GM12864 (cell line): ENCODE results near the gene MYOT.

Source experiments
- DNase-seq: peaks from one replicate; pipeline ENCODE4 v3.0.0-alpha.2; 2011; ENCODE audit warnings: low read depth
- H3K4me3 ChIP-seq: 2 replicates; pipeline ENCODE4 v1.5.1; 2011; ENCODE audit warnings: mild to moderate bottlenecking, low read depth, low read length, control low read depth
- TF ChIP-seq, protein P1 (sequence below): IDR thresholded peaks from 2 replicates; pipeline ENCODE4 v1.5.1; 2011; ENCODE audit warnings: low read depth, mild to moderate bottlenecking, moderate library complexity, low read length, control low read depth, inconsistent platforms; ENCODE audit errors: missing control alignments

MYOT gene

DNA sequence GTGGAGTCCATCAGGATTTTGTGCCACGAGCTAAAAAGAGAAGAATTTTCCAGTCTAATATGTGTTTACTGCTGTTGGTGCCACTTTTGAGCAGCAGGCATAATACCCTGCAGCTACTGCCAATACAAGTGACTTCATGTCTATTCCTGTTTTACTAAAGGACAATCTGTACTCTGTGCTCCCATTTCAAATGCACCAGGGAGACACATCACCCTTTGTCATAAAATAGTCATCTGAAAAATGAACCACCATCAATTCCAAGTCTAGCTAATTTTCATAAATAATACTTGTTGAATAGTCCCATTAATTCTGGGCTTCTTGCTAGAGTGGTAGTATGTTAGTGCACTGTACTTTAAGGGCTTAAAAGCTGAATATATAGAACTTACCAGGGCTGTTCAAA, 12.7 kb downstream of the MYOT start:
- TF ChIP-seq, protein P1, sequence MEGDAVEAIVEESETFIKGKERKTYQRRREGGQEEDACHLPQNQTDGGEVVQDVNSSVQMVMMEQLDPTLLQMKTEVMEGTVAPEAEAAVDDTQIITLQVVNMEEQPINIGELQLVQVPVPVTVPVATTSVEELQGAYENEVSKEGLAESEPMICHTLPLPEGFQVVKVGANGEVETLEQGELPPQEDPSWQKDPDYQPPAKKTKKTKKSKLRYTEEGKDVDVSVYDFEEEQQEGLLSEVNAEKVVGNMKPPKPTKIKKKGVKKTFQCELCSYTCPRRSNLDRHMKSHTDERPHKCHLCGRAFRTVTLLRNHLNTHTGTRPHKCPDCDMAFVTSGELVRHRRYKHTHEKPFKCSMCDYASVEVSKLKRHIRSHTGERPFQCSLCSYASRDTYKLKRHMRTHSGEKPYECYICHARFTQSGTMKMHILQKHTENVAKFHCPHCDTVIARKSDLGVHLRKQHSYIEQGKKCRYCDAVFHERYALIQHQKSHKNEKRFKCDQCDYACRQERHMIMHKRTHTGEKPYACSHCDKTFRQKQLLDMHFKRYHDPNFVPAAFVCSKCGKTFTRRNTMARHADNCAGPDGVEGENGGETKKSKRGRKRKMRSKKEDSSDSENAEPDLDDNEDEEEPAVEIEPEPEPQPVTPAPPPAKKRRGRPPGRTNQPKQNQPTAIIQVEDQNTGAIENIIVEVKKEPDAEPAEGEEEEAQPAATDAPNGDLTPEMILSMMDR, result no peak
- H3K4me3 ChIP-seq, result no peak overlapping the region
- DNase-seq, result no peak

DNA sequence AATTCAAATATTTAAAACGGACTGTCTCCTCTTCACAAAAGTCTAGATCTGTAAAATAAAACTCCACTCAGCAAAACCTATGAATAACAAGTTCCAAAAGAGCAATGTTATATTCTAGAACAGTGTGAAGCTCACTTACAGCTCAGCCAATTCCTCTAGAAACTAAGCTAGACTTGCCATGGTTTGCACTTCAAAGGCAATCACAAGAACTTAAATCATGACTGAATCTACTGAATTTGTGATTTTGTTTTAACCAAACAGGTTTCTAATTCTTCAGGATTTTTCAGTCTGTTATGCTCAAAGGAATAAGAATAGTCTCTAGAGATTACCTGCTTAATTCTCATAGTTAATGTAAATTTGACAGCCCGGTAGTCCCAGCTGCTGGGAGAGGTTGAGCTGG, 20.2 kb downstream of the MYOT start:
- DNase-seq, result no peak
- H3K4me3 ChIP-seq, result peak overlapping the region; percentile 5; the same call in 1 of the 2 replicates
- TF ChIP-seq, protein P1, result no peak

DNA sequence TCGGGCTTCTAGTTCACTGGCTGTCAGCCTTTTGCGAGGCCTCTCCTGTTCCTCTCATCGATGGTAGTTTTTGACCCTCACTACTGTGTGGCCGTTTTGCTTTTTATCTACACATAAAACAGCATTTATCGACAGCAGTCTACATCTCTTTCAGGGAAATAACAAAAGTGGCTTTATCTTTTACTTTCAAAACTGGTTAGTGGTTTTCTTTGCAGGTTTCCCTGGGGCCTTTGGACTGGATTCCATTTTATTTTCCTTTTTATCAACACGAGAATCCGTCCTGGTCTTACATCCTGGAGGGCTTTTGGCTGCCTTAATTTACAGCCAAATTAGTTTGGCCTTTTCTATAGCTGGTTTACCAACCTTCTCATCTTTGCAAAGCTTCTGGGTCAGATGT, 20.8 kb downstream of the MYOT start:
- TF ChIP-seq, protein P1, result no peak
- no peak for DNase-seq
- H3K4me3 ChIP-seq, result peak overlapping the region; percentile 67

DNA sequence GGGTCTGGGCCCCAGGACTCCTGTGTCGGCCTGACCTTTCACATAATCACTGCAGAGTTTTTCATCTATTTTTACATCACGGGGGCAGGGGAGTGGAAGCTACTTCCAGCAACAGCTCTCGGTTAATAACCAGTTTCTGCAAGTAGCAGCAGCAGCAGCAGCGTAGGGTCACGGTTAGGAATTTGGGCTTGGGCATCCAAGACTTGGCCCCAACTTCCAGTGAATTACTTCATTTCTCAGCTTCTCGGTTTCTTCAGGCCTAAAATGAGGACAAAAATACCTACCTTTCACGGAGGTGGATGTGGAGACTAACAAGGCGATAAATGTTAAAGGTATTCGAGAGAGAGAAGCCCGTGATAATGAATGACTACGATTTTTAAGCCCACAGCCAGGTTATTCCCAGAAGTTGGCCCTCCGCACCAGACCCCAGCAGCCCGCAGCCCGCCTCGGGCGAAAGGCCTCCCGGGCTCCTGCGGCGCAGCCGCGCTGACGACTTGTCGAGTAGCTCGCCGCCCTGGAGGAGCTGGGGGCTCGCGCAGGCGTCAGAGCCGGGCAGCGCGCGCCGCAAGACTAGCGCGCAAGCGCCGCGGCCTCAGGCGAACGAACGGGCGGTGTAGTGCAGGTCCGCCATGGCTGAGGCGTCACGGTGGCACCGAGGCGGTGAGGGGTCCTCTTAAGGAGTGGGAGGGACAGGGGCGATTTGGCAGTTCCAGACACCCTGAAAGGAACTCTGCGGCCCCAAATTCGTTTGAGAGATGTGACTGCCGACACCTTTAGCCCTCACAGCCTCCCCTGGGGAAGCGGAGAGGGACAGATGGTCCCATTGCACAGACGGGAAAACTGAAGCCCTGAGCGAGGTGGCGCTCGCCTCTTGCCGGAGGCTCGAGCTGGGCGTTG, 21.5 kb downstream of the MYOT start, which contains the start of gene PKD2L2:
PKD2L2 (plus strand) TSS at position 595 of the 897 bp plus-strand sequence; CDS start at position 630, 35 bp downstream.
- DNase-seq, result peak; percentile 69
- H3K4me3 ChIP-seq, result peak within 1 kb of the TSS; percentile 67
- TF ChIP-seq, protein P1, result peak; percentile 26

DNA sequence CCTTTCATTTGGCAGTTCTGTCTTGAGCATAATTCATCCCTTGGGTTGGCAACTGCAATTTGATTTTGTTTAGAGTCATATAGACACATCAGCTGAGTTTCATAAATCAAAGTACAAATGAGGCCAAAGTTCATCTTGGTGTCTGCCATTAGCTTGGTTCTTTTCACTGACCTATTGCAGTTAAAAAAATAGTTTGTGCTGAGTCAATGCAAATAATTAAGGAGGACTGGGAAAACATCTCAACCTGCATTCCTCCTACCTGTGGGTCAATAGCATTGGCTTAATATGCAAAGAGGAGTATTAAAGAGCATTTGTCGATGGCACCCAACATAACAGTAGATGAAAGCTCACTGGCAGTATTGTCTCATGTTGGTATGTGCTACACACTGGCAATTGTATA, 23.2 kb downstream of the MYOT start:
- TF ChIP-seq, protein P1, result no peak
- DNase-seq, result no peak
- no peak overlapping the region for H3K4me3 ChIP-seq

DNA sequence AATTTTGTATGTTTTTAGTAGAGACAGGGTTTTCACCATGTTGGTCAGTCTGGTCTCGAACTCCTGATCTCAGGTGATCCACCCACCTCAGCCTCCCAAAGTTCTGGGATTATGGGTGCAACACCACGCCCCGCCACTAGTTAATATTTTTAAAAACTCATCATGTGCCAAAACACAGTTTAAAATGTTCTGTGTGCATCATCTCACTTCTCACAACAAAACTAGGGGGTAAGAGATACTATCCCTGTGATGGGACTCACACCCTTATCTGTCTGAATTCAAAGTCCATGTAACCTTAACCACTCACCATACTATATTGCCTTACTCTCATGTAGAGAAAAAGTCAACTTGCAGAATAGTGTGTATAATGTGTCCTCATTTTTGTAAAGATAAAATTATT, 24.2 kb downstream of the MYOT start:
- no peak for DNase-seq
- TF ChIP-seq, protein P1, result peak; percentile 16
- H3K4me3 ChIP-seq, result no peak overlapping the region
